OCI-M1 (cell line): Measurements from ENCODE around the gene RFTN1.

Experiments
- DNase-seq: peaks from one replicate; lab custom pipeline; 2025; lab: John Stamatoyannopoulos, UW

RFTN1 gene

GRCh38 chr3:16304061-16305010 is 209.2 kb downstream of the RFTN1 start:
- peak; percentile 90 for DNase-seq

- DNase-seq, result peak; percentile 82
Observed at GRCh38 chr3:16303037-16303575, 210.4 kb downstream of the RFTN1 start.

GRCh38 chr3:16302082-16302631 is 211.3 kb downstream of the RFTN1 start:
- DNase-seq, result no peak

GRCh38 chr3:16301507-16301906 is 212.0 kb downstream of the RFTN1 start:
- no peak for DNase-seq

- DNase-seq, result peak; percentile 53
Observed at GRCh38 chr3:16300881-16301359, 212.6 kb downstream of the RFTN1 start.

- peak; percentile 50 for DNase-seq
Observed at GRCh38 chr3:16300307-16300706, 213.2 kb downstream of the RFTN1 start.

- no peak for DNase-seq
Observed at GRCh38 chr3:16299746-16300145, 213.8 kb downstream of the RFTN1 start.

- DNase-seq, result no peak
Observed at GRCh38 chr3:16298891-16299290, 214.6 kb downstream of the RFTN1 start.

GRCh38 chr3:16297997-16298885 is 215.3 kb downstream of the RFTN1 start:
- DNase-seq, result no peak

GRCh38 chr3:16295298-16295890 is 218.1 kb downstream of the RFTN1 start:
- no peak for DNase-seq

GRCh38 chr3:16294844-16295243 is 218.7 kb downstream of the RFTN1 start:
- no peak for DNase-seq

- peak; percentile 88 for DNase-seq
Observed at GRCh38 chr3:16290827-16291196, 222.7 kb downstream of the RFTN1 start.

- peak; percentile 79 for DNase-seq
Observed at GRCh38 chr3:16290007-16290826, 223.3 kb downstream of the RFTN1 start.

- DNase-seq, result peak; percentile 41
Observed at GRCh38 chr3:16289144-16289889, 224.2 kb downstream of the RFTN1 start.

GRCh38 chr3:16288664-16289063 is 224.8 kb downstream of the RFTN1 start:
- peak; percentile 44 for DNase-seq

- peak; percentile 78 for DNase-seq
Observed at GRCh38 chr3:16286751-16287543, 226.6 kb downstream of the RFTN1 start.

- no peak for DNase-seq
Observed at GRCh38 chr3:16286161-16286560, 227.3 kb downstream of the RFTN1 start.

- no peak for DNase-seq
Observed at GRCh38 chr3:16284633-16285032, 228.9 kb downstream of the RFTN1 start.

- no peak for DNase-seq
Observed at GRCh38 chr3:16280671-16281070, 232.8 kb downstream of the RFTN1 start.
